IPS DF 6.9 (cell line): ENCODE measurements around the gene ZNF184.
"Not testable (repeated sequence)": the region's sequence is repeated elsewhere in the genome, so short reads cannot be mapped to it uniquely, and the experiment has no call there.

Experiments
- DNase-seq: peaks from one replicate; pipeline ENCODE4 v3.0.0-alpha.2; 2013; ENCODE audit warnings: low read depth, low spot score
- H3K27ac ChIP-seq: one replicate; pipeline ENCODE4 v1.5.1; 2013; ENCODE audit warnings: low read length, control low read depth
- H3K27me3 ChIP-seq: 2 replicates; pipeline ENCODE4 v1.6.1; 2013; ENCODE audit warnings: mild to moderate bottlenecking, low read length; ENCODE audit not compliant: control insufficient read depth, insufficient read depth
- H3K36me3 ChIP-seq: 2 replicates; pipeline ENCODE4 v1.6.1; 2013; ENCODE audit warnings: low read length; ENCODE audit not compliant: control insufficient read depth, insufficient read depth
- H3K4me1 ChIP-seq: 2 replicates; pipeline ENCODE4 v1.6.1; 2013; ENCODE audit warnings: low read length; ENCODE audit not compliant: control insufficient read depth, insufficient read depth
- H3K4me3 ChIP-seq: 2 replicates; pipeline ENCODE4 v1.5.1; 2013; ENCODE audit warnings: mild to moderate bottlenecking, low read length
- H3K9me3 ChIP-seq: 2 replicates; pipeline ENCODE4 v1.6.1; 2013; ENCODE audit warnings: low read length, inconsistent platforms; ENCODE audit not compliant: control insufficient read depth, insufficient read depth
- WGBS: extraction: QIAGEN DNeasy Blood & Tissue Kit; methylation state at CpG from one replicate; pipeline ENCODE4 v1.1.7; 2013; ENCODE audit warnings: mixed read lengths, missing lambda C conversion rate; ENCODE audit not compliant: insufficient read length, insufficient coverage; 5-methylcytosine and 5-hydroxymethylcytosine counted together

Gene ZNF184

DNA sequence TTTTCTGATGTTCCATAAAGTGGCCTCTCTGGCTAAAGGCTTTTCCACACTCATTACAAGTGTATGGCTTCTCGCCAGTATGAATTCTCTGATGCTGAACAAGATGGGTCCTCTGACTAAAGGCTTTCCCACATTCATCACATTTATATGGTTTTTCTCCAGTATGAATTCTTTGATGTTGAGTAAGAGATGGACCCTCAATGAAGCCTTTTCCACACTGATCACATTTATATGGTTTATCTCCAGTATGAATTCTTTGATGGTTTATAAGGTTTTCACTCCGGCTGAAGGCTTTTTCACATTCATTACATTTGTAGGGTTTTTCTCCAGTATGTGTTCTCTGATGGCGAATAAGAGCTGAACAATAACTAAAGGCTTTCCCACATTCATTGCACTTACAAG, 20.4 kb downstream of the ZNF184 start:
- peaks cover 29% of the 10 kb centered on the region for H3K36me3 ChIP-seq
- no CpG with 5 or more reads among the region's 3 CpGs for WGBS

DNA sequence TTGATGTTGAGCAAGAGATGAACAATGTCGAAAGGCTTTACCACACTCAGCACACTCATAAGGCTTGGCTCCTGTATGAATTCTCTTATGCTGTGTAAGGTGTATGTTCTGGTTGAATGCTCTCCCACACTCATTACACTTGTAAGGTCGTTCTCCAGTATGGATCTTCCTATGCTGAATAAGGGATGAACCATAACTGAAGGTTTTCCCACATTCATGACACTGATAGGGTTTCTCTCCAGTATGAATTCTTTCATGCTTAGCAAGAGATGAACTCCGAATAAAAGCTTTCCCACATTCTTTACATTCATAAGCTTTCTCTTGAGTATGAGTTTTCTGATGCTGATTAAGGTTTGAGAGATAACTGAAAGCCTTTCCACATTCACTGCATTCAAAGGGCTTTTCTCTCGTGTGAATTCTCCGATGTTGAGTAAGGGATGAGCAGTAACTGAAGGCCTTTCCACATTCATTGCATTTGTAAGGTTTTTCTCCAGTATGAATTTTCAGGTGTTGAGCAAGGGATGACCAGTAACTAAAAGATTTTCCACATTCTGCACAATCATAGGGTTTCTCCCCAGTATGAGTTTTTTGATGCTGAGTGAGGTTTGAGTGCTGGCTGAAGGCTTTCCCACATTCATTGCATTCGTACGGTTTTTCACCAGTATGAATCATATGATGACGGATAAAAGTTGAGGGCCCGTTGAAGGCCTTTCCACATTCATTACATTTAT, 21.1 kb downstream of the ZNF184 start:
- Histone ChIP-seq H3K27me3 (no peaks in the 10 kb centered on the region), H3K4me3 (no peak overlapping the region), H3K36me3 (peaks cover 29% of the 10 kb centered on the region), H3K27ac (no peak overlapping the region), H3K4me1 (no peaks in the 10 kb centered on the region), H3K9me3 (peaks cover 17% of the 10 kb centered on the region)
- no peak for DNase-seq
- WGBS, result no CpG with 5 or more reads among the region's 9 CpGs

More for the DNA sequence above, 20.4 kb downstream of the ZNF184 start:
- H3K4me3 ChIP-seq, result no peak overlapping the region
- H3K9me3 ChIP-seq, result peaks cover 17% of the 10 kb centered on the region
- no peak overlapping the region for H3K27ac ChIP-seq
- H3K4me1 ChIP-seq, result no peaks in the 10 kb centered on the region
- no peak for DNase-seq
- H3K27me3 ChIP-seq, result no peaks in the 10 kb centered on the region

DNA sequence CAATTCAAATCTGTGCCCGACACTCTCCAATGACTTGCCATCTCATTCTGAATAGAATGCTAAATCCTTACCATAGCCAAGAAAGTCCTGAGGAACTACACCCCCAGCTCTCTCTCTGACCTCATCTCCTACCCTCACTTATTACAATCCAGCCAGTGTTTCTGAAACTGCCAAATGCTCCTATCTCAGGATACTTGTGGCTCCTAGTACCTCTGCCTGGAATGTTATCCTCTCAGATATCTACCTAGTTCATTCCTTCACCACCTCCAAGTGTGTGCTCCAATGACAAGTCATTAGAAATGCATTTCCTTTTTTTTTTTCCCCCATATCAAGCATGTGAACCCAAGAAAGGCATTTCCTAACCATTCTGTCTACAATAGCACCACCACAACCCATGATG, 24.4 kb downstream of the ZNF184 start:
- no CpG with 5 or more reads among the region's 1 CpG for WGBS
- no peak overlapping the region for H3K27ac ChIP-seq
- no peaks in the 10 kb centered on the region for H3K4me1 ChIP-seq
- peaks cover 14% of the 10 kb centered on the region for H3K9me3 ChIP-seq
- no peak overlapping the region for H3K4me3 ChIP-seq
- H3K36me3 ChIP-seq, result peaks cover 14% of the 10 kb centered on the region; the same call in 1 of the 2 replicates
- H3K27me3 ChIP-seq, result no peaks in the 10 kb centered on the region
- DNase-seq, result no peak

DNA sequence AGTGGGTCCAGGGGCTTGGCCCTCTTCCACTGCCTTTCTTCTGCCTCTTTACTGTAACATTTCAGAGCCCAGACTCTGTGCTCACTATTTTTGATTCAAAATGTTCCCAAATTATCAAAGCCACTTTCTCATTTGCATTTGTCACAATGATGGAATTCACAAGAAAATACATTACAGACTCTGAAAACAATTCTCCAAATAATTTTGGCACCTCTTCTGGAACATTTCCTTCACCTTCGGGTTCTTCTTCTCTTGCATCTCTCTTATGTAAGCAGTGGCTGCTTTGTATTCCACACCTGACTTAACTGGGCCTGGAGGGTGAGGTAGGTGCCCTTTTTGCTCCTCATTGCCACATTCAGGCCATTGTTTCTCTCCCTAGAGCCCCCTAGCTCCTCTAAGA, 30.0 kb downstream of the ZNF184 start:
- Histone ChIP-seq H3K36me3 (no peaks in the 10 kb centered on the region), H3K27me3 (no peaks in the 10 kb centered on the region), H3K4me3 (no peak overlapping the region), H3K27ac (no peak overlapping the region), H3K9me3 (no peaks in the 10 kb centered on the region), H3K4me1 (no peaks in the 10 kb centered on the region)
- no CpG with 5 or more reads among the region's 1 CpG for WGBS
- no peak for DNase-seq

DNA sequence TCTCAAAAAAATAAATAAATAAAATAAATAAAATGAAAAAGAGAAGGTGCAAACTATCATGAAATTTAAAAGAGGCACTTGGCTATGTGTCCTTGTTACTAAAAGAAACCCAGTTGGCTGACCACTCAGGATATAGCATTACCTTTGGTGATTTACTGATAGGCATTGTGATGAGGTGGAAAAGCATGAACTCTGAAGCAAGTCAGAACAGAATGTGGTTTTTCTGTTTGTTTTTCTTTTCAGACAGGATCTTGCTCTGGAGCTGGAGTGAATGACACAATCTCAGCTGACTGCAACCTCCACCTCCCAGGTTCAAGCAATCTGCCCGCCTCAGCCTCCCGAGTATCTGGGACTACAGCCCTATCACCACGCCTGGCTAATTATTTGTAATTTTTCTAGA, 31.9 kb downstream of the ZNF184 start:
- no peak for DNase-seq
- no peaks in the 10 kb centered on the region for H3K27me3 ChIP-seq
- WGBS, result no CpG with 5 or more reads among the region's 3 CpGs
- no peak overlapping the region for H3K27ac ChIP-seq
- no peaks in the 10 kb centered on the region for H3K36me3 ChIP-seq
- no peak overlapping the region for H3K4me3 ChIP-seq
- no peaks in the 10 kb centered on the region for H3K9me3 ChIP-seq
- H3K4me1 ChIP-seq, result no peaks in the 10 kb centered on the region

DNA sequence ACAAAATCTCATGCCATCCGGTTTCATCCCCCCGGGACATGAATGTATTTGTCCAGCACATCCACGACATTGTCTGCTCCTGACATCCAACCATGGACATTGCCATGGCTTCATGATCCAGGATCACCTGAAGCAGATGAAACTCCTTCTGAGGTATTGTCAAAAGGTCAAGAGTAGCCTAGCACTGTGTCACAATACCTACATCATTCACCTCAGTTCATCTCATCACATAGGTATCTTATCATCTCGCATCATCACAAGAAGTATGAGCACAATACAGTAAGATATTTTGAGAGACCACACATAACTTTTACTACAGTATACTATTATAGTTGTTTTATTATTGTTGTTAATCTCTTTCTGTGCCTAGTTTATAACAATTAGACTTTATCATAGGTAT, 33.5 kb downstream of the ZNF184 start:
- DNase-seq, result no peak
- Histone ChIP-seq H3K4me3 (no peak overlapping the region), H3K27ac (no peak overlapping the region), H3K36me3 (no peaks in the 10 kb centered on the region), H3K4me1 (no peaks in the 10 kb centered on the region), H3K27me3 (no peaks in the 10 kb centered on the region), H3K9me3 (no peaks in the 10 kb centered on the region)
- no CpG with 5 or more reads among the region's 4 CpGs for WGBS

DNA sequence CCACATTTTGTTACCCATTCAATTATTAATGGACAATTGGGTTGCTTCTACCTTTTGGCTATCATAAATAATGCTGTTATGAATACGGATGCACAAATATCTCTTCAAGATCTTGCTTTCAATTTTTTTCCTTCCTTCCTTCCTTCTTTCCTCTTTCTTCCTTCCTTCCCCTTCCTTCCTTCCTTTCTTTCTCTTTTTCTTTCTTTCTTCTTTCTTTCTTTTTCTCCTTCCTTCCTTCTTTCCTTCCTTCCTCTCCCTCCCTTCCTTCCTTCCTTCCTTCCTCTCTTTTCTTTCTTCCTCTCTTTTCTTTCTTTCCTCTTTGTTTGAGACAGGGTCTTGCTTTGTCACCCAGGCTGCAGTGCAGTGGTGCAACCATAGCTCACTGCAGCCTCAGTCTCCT, 39.2 kb downstream of the ZNF184 start:
- Histone ChIP-seq H3K27me3 (no peaks in the 10 kb centered on the region), H3K4me1 (no peaks in the 10 kb centered on the region), H3K36me3 (no peaks in the 10 kb centered on the region), H3K4me3 (no peak overlapping the region), H3K27ac (no peak overlapping the region), H3K9me3 (no peaks in the 10 kb centered on the region)
- WGBS, result no CpG with 5 or more reads among the region's 1 CpG
- no peak for DNase-seq

GRCh38 chr6:27428966-27429365, 43.9 kb downstream of the ZNF184 start:
- Histone ChIP-seq H3K4me3 (no peak overlapping the region), H3K4me1 (no peaks in the 10 kb centered on the region), H3K9me3 (no peaks in the 10 kb centered on the region), H3K27me3 (no peaks in the 10 kb centered on the region), H3K27ac (no peak overlapping the region), H3K36me3 (no peaks in the 10 kb centered on the region)
- no peak for DNase-seq
- no CpG with 5 or more reads among the region's 2 CpGs for whole genome bisulfite sequencing

GRCh38 chr6:27428502-27428901, 44.4 kb downstream of the ZNF184 start:
- H3K27me3 ChIP-seq, result no peaks in the 10 kb centered on the region
- WGBS, result no CpG with 5 or more reads among the region's 4 CpGs
- H3K4me1 ChIP-seq, result no peaks in the 10 kb centered on the region
- H3K27ac ChIP-seq, result no peak overlapping the region
- no peak for DNase-seq
- H3K4me3 ChIP-seq, result no peak overlapping the region
- H3K36me3 ChIP-seq, result no peaks in the 10 kb centered on the region
- no peaks in the 10 kb centered on the region for H3K9me3 ChIP-seq

GRCh38 chr6:27426045-27426620, 46.8 kb downstream of the ZNF184 start:
- Histone ChIP-seq H3K27ac (no peak overlapping the region), H3K4me1 (no peaks in the 10 kb centered on the region), H3K4me3 (no peak overlapping the region), H3K36me3 (no peaks in the 10 kb centered on the region), H3K9me3 (no peaks in the 10 kb centered on the region), H3K27me3 (no peaks in the 10 kb centered on the region)
- no peak for DNase-seq
- WGBS, result no CpG with 5 or more reads among the region's 4 CpGs

DNA sequence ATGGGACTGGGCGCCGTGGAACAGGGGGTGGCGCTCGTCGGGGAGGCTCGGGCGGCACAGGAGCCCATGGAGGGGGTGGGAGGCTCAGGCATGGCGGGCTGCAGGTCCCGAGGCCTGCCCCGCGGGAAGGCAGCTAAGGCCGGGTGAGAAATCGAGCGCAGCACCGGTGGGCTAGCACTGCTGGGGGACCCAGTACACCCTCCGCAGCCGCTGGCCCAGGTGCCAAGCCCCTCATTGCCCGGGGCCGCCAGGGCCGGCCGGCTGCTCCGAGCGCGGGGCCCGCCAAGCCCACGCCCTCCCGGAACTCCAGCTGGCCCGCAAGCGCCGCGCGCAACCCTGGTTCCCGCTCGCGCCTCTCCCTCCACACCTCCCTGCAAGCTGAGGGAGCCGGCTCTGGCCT, 48.1 kb downstream of the ZNF184 start:
- H3K27ac ChIP-seq, H3K36me3 ChIP-seq, DNase-seq, H3K9me3 ChIP-seq, H3K4me3 ChIP-seq, H3K4me1 ChIP-seq, H3K27me3 ChIP-seq: not testable (repeated sequence)
- WGBS, result no CpG with 5 or more reads among the region's 36 CpGs
